ENCODE data around the gene DACT2.

DNA sequence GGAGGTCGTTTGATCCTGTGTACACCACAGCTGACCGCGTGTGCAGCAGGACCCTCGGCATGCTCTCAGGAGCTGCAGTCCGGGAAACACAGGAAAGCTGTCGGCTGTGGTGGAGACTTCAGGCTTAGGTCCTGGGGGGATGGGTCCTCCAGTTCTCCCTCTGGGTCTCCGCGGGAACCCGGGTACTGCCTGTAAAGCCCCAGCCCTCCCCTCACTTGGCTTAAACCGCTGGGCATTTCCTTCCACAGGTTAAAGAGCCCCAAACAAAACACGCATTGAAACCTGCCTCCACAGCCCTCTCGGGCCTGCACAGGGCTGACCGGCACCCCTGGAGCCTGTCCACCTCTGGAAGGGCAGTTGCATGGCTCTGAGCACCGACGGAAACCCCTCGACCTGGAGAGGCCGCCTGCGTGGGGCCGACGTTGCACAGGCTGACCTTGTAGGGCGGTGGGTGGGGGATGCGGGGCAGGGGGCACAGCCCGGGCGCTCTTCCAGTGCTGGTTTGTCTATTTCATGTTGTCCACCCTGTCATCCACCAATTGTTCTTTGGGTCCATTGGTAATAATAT lies 59.1 kb downstream of the DACT2 start:
- TF ChIP-seq, protein P1, sequence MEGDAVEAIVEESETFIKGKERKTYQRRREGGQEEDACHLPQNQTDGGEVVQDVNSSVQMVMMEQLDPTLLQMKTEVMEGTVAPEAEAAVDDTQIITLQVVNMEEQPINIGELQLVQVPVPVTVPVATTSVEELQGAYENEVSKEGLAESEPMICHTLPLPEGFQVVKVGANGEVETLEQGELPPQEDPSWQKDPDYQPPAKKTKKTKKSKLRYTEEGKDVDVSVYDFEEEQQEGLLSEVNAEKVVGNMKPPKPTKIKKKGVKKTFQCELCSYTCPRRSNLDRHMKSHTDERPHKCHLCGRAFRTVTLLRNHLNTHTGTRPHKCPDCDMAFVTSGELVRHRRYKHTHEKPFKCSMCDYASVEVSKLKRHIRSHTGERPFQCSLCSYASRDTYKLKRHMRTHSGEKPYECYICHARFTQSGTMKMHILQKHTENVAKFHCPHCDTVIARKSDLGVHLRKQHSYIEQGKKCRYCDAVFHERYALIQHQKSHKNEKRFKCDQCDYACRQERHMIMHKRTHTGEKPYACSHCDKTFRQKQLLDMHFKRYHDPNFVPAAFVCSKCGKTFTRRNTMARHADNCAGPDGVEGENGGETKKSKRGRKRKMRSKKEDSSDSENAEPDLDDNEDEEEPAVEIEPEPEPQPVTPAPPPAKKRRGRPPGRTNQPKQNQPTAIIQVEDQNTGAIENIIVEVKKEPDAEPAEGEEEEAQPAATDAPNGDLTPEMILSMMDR (IDR thresholded peaks at IDR 0.05; ENCODE audit: low read depth, low read length) = no peak
- TF ChIP-seq MYC (IDR thresholded peaks at IDR 0.05; ENCODE audit: low read depth, low read length) = no peak
- no peak for TF ChIP-seq POLR2A (IDR thresholded peaks at IDR 0.05; ENCODE audit: extremely low read depth, insufficient read length)
